VCaP (cell line): Measurements from ENCODE around the gene SEC31B.

Source experiments
- H3K27ac ChIP-seq: fragments of 450-650 bp; 2 replicates; pipeline ENCODE4 v1.5.1; 2017
- TF ChIP-seq, protein P1 (sequence below): fragments of 450-650 bp; conservative IDR thresholded peaks from 2 replicates; pipeline ENCODE4 v1.5.1; 2017; ENCODE audit warnings: mild to moderate bottlenecking, moderate library complexity

Gene SEC31B, protein sequence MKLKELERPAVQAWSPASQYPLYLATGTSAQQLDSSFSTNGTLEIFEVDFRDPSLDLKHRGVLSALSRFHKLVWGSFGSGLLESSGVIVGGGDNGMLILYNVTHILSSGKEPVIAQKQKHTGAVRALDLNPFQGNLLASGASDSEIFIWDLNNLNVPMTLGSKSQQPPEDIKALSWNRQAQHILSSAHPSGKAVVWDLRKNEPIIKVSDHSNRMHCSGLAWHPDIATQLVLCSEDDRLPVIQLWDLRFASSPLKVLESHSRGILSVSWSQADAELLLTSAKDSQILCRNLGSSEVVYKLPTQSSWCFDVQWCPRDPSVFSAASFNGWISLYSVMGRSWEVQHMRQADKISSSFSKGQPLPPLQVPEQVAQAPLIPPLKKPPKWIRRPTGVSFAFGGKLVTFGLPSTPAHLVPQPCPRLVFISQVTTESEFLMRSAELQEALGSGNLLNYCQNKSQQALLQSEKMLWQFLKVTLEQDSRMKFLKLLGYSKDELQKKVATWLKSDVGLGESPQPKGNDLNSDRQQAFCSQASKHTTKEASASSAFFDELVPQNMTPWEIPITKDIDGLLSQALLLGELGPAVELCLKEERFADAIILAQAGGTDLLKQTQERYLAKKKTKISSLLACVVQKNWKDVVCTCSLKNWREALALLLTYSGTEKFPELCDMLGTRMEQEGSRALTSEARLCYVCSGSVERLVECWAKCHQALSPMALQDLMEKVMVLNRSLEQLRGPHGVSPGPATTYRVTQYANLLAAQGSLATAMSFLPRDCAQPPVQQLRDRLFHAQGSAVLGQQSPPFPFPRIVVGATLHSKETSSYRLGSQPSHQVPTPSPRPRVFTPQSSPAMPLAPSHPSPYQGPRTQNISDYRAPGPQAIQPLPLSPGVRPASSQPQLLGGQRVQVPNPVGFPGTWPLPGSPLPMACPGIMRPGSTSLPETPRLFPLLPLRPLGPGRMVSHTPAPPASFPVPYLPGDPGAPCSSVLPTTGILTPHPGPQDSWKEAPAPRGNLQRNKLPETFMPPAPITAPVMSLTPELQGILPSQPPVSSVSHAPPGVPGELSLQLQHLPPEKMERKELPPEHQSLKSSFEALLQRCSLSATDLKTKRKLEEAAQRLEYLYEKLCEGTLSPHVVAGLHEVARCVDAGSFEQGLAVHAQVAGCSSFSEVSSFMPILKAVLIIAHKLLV

DNA sequence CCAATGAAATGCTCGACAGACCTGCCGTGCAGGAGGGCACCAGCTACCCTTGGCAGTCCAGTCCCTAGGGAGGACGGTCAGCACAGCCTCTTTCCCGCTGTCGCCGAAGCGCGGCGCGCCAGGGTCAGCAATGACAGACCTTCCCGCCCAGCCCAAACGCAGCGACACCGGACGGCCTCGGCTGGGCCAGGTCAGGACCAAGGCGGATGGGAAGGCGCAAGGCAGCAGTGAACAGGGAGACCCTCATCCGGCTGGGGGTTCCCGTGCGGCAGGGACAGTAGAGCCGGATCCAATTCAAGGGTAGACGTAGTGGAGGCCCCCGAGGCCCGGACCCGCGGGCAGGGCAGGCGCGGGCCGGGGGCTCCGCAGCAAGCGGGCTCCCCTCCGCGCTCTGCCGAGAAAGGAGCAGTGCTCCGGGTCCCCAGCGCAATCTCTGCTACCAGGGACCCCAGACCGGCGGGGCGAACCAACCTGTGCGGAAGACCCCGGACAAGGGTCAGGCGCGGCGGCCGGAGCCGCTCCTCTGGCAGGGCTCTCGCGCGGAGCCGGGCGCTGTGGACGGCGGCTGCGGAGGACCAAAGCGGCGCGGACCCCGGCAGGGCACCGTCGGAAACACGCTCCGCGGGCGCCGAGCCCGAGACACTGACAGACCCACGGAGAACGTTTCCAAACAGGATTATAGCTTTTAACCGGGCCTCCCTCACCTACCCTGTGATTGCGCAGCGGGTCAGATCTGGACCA is at the start of gene SEC31B:
Gene SEC31B (minus strand): TSS at position 551 of the 741 bp plus-strand sequence. CDS start 2,909 bp downstream, outside the sequence.
- TF ChIP-seq, protein P1, sequence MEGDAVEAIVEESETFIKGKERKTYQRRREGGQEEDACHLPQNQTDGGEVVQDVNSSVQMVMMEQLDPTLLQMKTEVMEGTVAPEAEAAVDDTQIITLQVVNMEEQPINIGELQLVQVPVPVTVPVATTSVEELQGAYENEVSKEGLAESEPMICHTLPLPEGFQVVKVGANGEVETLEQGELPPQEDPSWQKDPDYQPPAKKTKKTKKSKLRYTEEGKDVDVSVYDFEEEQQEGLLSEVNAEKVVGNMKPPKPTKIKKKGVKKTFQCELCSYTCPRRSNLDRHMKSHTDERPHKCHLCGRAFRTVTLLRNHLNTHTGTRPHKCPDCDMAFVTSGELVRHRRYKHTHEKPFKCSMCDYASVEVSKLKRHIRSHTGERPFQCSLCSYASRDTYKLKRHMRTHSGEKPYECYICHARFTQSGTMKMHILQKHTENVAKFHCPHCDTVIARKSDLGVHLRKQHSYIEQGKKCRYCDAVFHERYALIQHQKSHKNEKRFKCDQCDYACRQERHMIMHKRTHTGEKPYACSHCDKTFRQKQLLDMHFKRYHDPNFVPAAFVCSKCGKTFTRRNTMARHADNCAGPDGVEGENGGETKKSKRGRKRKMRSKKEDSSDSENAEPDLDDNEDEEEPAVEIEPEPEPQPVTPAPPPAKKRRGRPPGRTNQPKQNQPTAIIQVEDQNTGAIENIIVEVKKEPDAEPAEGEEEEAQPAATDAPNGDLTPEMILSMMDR = no peak
- H3K27ac ChIP-seq = no peak within 1 kb of the TSS

DNA sequence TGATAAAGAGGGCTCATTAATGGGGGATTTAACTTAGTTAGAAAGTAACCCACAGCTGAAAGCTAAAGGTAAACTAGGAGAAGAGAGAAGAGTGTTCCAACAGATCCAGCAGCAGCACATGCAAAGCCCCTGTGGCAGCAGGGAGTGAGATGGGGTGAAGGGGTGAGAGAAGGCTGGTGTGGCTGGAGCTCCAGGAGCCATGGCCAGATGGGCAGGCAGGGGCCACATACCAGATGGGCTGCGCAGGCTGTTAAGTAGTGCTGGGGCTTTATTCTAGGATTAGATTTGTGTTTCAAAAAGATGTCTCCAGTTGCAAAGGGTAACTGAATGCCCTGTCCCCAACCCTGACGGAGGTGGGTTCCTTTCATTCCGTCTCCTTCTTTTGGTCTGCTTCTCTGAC is 49.3 kb upstream of the SEC31B start:
- no peak overlapping the region for H3K27ac ChIP-seq
- TF ChIP-seq, protein P1 = no peak

DNA sequence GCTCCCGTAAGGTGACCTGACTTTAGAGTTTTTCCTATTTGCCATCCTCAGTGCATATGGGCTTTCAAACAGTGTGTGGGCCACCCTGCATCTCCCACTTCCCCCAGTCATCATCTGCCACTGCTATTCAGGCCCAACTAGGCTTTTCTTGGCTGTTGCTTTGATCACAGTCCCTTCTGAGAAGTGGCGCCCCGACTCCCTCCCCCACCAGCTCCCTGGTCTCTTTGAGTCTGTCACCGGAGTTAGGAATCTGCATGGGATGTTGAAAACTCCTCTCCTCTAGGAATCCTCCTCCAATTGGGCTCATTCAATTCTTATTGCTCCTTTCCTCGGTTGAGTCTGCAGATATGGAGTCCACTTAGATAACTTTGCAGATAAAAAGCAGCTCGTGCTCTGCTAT is 48.2 kb upstream of the SEC31B start:
- no peak overlapping the region for H3K27ac ChIP-seq
- TF ChIP-seq, protein P1 = no peak

DNA sequence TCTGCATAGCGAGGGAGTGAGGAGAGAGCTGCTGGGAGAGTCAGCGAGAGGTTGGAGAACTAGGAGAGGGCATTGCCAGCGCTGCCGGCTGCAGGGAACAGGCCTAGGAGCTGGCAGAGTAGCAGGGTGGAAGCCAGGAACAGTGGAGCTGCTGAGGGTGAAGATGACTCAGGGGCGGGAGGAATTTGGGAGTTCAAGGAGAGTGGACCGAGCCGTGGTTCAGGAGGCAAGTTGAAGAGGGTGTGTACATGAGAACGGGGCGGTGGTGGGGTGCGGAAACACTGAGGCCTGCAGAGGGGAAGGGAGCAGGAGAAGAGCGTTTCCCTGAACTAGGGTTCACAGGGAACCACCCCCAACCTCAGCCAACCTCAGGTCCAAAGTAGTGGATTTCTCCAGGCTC is 47.6 kb upstream of the SEC31B start:
- H3K27ac ChIP-seq = no peak overlapping the region
- TF ChIP-seq, protein P1 = no peak

DNA sequence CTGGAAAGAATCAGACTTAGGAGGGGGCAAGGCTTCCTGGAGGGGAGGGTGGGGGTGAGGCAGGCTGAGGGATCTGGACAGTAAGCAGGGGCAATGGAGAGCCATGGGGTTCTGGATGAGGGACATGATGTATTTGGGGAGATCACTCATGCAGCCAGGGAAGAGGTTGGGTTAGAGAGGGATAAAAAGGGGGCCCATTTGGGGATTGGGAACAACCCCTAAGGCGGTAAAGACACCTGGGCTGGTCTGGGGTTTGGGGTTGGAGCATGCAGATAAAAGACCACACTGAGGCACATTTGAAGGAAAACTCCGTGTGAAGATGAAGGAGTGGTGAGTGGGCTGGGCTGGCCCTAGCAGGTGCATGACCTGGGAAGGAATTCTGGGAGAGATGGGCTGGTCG is 46.9 kb upstream of the SEC31B start:
- no peak overlapping the region for H3K27ac ChIP-seq
- TF ChIP-seq, protein P1 = no peak

DNA sequence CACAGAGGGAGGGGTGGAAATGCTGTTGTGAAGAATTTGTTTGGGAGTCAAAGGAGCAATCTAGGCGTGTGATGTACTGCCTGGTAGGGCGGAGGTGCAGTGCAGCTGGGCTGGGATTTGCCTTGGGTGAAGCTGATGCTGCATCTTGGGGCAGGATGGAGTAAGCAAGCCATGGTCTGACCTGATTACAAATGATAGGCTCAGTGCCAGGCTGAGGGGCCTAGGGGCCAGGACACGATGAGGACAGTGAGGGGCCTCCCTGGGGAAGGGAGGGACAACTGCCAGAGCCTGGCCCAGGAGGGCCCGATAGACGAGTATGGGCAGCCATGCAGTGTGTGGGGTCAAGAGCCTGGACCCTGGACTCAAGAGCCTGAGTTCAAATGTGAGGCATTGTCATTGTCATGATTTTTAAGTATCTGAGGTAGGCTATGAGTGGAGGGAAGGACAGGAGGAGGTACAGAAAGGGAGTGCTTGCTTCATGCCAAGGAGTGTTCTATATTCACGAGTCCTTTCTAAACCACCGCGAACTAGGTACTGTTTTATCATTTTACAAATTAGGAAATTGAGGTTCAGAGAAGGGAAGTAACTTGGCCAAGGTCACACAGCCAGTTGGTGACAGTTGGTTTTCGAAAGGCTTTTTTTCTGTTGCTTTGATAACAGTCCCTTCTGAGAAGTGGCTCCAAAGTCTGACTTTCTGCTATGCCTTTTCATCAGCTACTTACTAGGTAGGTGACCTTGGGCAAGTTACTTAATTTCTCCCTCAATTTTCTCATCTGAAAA is 45.7 kb upstream of the SEC31B start:
- TF ChIP-seq, protein P1 = no peak

More for the DNA sequence above, 45.7 kb upstream of the SEC31B start:
- no peak overlapping the region for H3K27ac ChIP-seq
